B cell (primary cell): ENCODE data around the gene ZNF556. TPM values are rescaled to one million over a fixed set of nuclear protein-coding genes. Genes with fewer than 3 reads are reported as not detected.

ENCODE experiments used
- ATAC-seq: fragments of 200-7000 bp; cut with Tn5 transposase; one replicate; pipeline ENCODE4 v1.10.0; 2021; ENCODE audit warnings: low read depth, mild to moderate bottlenecking, moderate number of reproducible peaks, moderate library complexity
- CTCF ChIA-PET: fragments of 350-600 bp; sonication (Branson Sonifier 250); formaldehyde crosslinking; loops from one replicate; lab custom pipeline; 2021; ENCODE audit warnings: antibody characterized with exemption, inconsistent platforms; lab: Charles Lee
- POLR2A ChIA-PET: fragments of 350-600 bp; sonication (Branson Sonifier 250); formaldehyde crosslinking; loops from one replicate; lab custom pipeline; 2021; ENCODE audit warnings: antibody characterized with exemption; lab: Charles Lee
- DNase-seq: peaks from one replicate; pipeline ENCODE4 v3.0.0; 2013
- H2AFZ ChIP-seq: 2 replicates; pipeline ENCODE4 v1.6.1; 2012; ENCODE audit warnings: mild to moderate bottlenecking, low read depth, low read length; ENCODE audit not compliant: insufficient read depth, poor library complexity, severe bottlenecking
- H3K27ac ChIP-seq, 2 donors: 1 replicate in 1 of 2; 2 replicates in 1 of 2; pipeline ENCODE4 v1.5.1; 2012 to 2013; ENCODE audit warnings: low read length in 2 of 2, mild to moderate bottlenecking in 2 of 2, moderate library complexity in 1 of 2
- H3K27me3 ChIP-seq, 4 experiments: fragments of 200-600 bp in 1 of 4; sonication (generic) in 1 of 4; replicated peaks in 1 of 4; 1 replicate in 2 of 4; 2 replicates in 2 of 4; pipeline versions ENCODE4 v1.6.1 to v1.7.0; 2013 to 2016; ENCODE audit warnings: low read length in 3 of 4, mild to moderate bottlenecking in 2 of 4, mixed read lengths in 1 of 4, moderate library complexity in 1 of 4; ENCODE audit not compliant: insufficient read depth in 4 of 4, control insufficient read depth in 3 of 4; ENCODE audit errors: control extremely low read depth in 1 of 4
- H3K36me3 ChIP-seq, 2 experiments: replicated peaks in 1 of 2; 1 replicate in 1 of 2; 2 replicates in 1 of 2; pipeline versions ENCODE4 v1.6.1 to v1.7.1; 2013; ENCODE audit warnings: low read length in 1 of 2; ENCODE audit not compliant: insufficient read depth in 2 of 2, control insufficient read depth in 1 of 2; ENCODE audit errors: control extremely low read depth in 1 of 2, extremely low read depth in 1 of 2
- H3K4me1 ChIP-seq, 2 donors: fragments of 200-600 bp in 1 of 2; sonication (generic) in 1 of 2; 1 replicate in 1 of 2; 2 replicates in 1 of 2; pipeline versions ENCODE4 v1.5.1 to v1.6.1; 2013 to 2017; ENCODE audit warnings: low read length in 2 of 2; ENCODE audit not compliant: control insufficient read depth in 2 of 2, insufficient read depth in 2 of 2
- H3K4me2 ChIP-seq: replicated peaks from 2 replicates; pipeline ENCODE3; 2012; ENCODE audit warnings: mild to moderate bottlenecking, low read depth, low read length; ENCODE audit not compliant: poor library complexity, severe bottlenecking
- H3K4me3 ChIP-seq, 5 experiments: fragments of 200-600 bp in 1 of 5; sonication (generic) in 1 of 5; 1 replicate in 3 of 5; 2 replicates in 2 of 5; pipeline versions ENCODE4 v1.5.1 to v1.7.0; 2011 to 2016; ENCODE audit warnings: low read length in 4 of 5, mild to moderate bottlenecking in 4 of 5, low read depth in 2 of 5, control low read depth in 1 of 5, moderate library complexity in 1 of 5; ENCODE audit not compliant: insufficient read depth in 1 of 5; ENCODE audit errors: control extremely low read depth in 1 of 5, extremely low read depth in 1 of 5
- H3K79me2 ChIP-seq: fragments of 200-600 bp; sonication (generic); one replicate; pipeline ENCODE4 v1.6.0; 2016; ENCODE audit warnings: low read length; ENCODE audit not compliant: control insufficient read depth, insufficient read depth
- H3K9ac ChIP-seq: fragments of 200-600 bp; sonication (generic); 2 replicates; pipeline ENCODE4 v1.6.1; 2017; ENCODE audit warnings: mild to moderate bottlenecking, low read length, moderate library complexity
- H3K9me3 ChIP-seq, 3 donors: one replicate each; pipeline versions ENCODE4 v1.6.1 to v1.7.1; 2013; ENCODE audit warnings: low read length in 2 of 3; ENCODE audit not compliant: control insufficient read depth in 2 of 3, insufficient read depth in 1 of 3; ENCODE audit errors: control extremely low read depth in 1 of 3
- H4K20me1 ChIP-seq: 2 replicates; pipeline ENCODE4 v1.6.0; 2012; ENCODE audit warnings: mild to moderate bottlenecking, low read length; ENCODE audit not compliant: insufficient read depth, control insufficient read depth, poor library complexity, severe bottlenecking
- H3K27ac Mint-ChIP-seq: one replicate; pipeline ENCODE4 v1.8.0; 2021; ENCODE audit warnings: mixed read lengths
- H3K27me3 Mint-ChIP-seq: one replicate; pipeline ENCODE4 v1.8.0; 2021; ENCODE audit warnings: mixed read lengths
- H3K4me1 Mint-ChIP-seq: one replicate; pipeline ENCODE4 v1.8.0; 2021; ENCODE audit warnings: mixed read lengths
- H3K4me3 Mint-ChIP-seq: one replicate; pipeline ENCODE4 v1.8.0; 2021; ENCODE audit warnings: mixed read lengths
- H3K9me3 Mint-ChIP-seq: one replicate; pipeline ENCODE4 v1.8.0; 2022; ENCODE audit warnings: mixed read lengths; ENCODE audit not compliant: insufficient read depth
- CTCF ChIP-seq: fragments of 200-600 bp; IDR thresholded peaks from one replicate; pipeline ENCODE4 v1.8.0; 2022; ENCODE audit warnings: antibody characterized with exemption, mild to moderate bottlenecking
- EZH2 ChIP-seq: IDR thresholded peaks from 2 replicates; pipeline ENCODE4 v1.6.1; 2012; ENCODE audit warnings: borderline replicate concordance, low read depth, mild to moderate bottlenecking, moderate library complexity, low read length; ENCODE audit not compliant: insufficient read depth, poor library complexity, severe bottlenecking
- WGBS: methylation state at CpG from one replicate; pipeline ENCODE4 v1.1.5; 2013; ENCODE audit warnings: missing lambda C conversion rate; ENCODE audit not compliant: insufficient coverage; 5-methylcytosine and 5-hydroxymethylcytosine counted together
- intact Hi-C: fragments of 100-400 bp; cut with micrococcal nuclease; formaldehyde crosslinking; loops from one replicate; pipeline ENCODE4 v1.10.0; 2022
- polyA plus RNA-seq: library from polyadenylated mRNA; depleted of rRNA; stranded (reverse); fragments of >200 nt; gene quantifications from 2 replicates; pipeline ENCODE4 v1.2.3, GENCODE V29; 2012
- total RNA-seq, 2 donors: library from RNA; stranded (reverse); fragments of 120-200 nt in 1 of 2; gene quantifications; 1 replicate in 1 of 2; 2 replicates in 1 of 2; pipeline versions ENCODE4 v1.2.3 to v1.2.4, GENCODE V29; 2013 to 2022

ZNF556 gene
- total and polyA plus RNA-seq, 2 donors (not counting 1 experiment from before 2014, with no cell fraction given), result 0.13 TPM; not detected in 1

- Histone ChIP-seq H3K4me1 (no peaks in the 10 kb centered on the region), H2AFZ (no peak overlapping the region), H3K9ac (no peak overlapping the region), H3K27me3 (no peaks in the 10 kb centered on the region), H3K9me3 (peaks cover 6 to 46% (median 29%) of the 10 kb centered on the region in 3 donors), H3K4me3 (no peak overlapping the region), H3K36me3 (no peaks in the 10 kb centered on the region), H4K20me1 (no peaks in the 10 kb centered on the region), H3K4me2 (no peak overlapping the region), H3K27ac (no peak overlapping the region), H3K79me2 (no peaks in the 10 kb centered on the region)
- Mint-ChIP-seq H3K27me3 (no peaks in the 10 kb centered on the region), H3K9me3 (peaks cover 3% of the 10 kb centered on the region), H3K27ac (no peak overlapping the region), H3K4me3 (no peak overlapping the region), H3K4me1 (no peaks in the 10 kb centered on the region)
- intact Hi-C loops, result no loop called here
- no peak for TF ChIP-seq CTCF
- no peak for TF ChIP-seq EZH2
- ChIA-PET CTCF (no interaction called here), POLR2A (no interaction called here)
- WGBS, result 92% methylated on average over 19 of the region's 32 CpGs
- DNase-seq (no peak), ATAC-seq (no peak)
Observed at GRCh38 chr19:2877398-2878331, 10.5 kb downstream of the ZNF556 start.
